Thoracic aorta (tissue), 2 donors: Measurements from ENCODE around the gene PTPRS. TPM values are rescaled to one million over a fixed set of nuclear protein-coding genes. Genes with fewer than 3 reads are reported as not detected.
A peak's percentile ranks its signal among the peaks of the same experiment; 100 is the strongest.

Experiments used
- ATAC-seq: fragments of 150-250 bp; one replicate; pipeline ENCODE4 v1.8.0; 2017; ENCODE audit warnings: low read depth; ENCODE audit not compliant: insufficient number of reproducible peaks, low FRiP score
- DNase-seq: peaks from one replicate; pipeline ENCODE4 v3.0.0-alpha.2; 2020; ENCODE audit warnings: low spot score
- H3K27ac ChIP-seq, 2 donors: fragments of 200-600 bp; sonication (generic); 1 replicate in 1 of 2; 2 replicates in 1 of 2; pipeline ENCODE4 v1.5.1; 2016; ENCODE audit warnings: mild to moderate bottlenecking in 2 of 2, moderate library complexity in 2 of 2
- H3K27me3 ChIP-seq: fragments of 200-600 bp; sonication (generic); replicated peaks from 2 replicates; pipeline ENCODE4 v1.6.0; 2016; ENCODE audit warnings: mild to moderate bottlenecking; ENCODE audit not compliant: insufficient read depth
- H3K36me3 ChIP-seq: fragments of 200-600 bp; sonication (generic); one replicate; pipeline ENCODE4 v1.5.1; 2016
- H3K4me1 ChIP-seq, 2 donors: fragments of 200-600 bp; sonication (generic); 1 replicate in 1 of 2; 2 replicates in 1 of 2; pipeline versions ENCODE4 v1.5.1 to v1.6.0; 2016; ENCODE audit warnings: low read depth in 2 of 2, mild to moderate bottlenecking in 1 of 2; ENCODE audit not compliant: control insufficient read depth in 1 of 2
- H3K4me3 ChIP-seq: fragments of 200-600 bp; sonication (generic); 2 replicates; pipeline ENCODE4 v1.5.1; 2016; ENCODE audit warnings: mild to moderate bottlenecking
- H3K9me3 ChIP-seq: fragments of 200-600 bp; sonication (generic); 2 replicates; pipeline ENCODE4 v1.5.1; 2016
- CTCF ChIP-seq: fragments of 200-600 bp; sonication (generic); IDR thresholded peaks from one replicate; pipeline ENCODE4 v1.5.1; 2019; ENCODE audit warnings: antibody characterized with exemption
- total RNA-seq, 2 donors: library from RNA; depleted of rRNA; stranded (reverse); fragments of >200 nt; gene quantifications; one replicate each; pipeline versions ENCODE4 v1.1.0 to v1.2.3, GENCODE V29; 2016

The PTPRS gene
- total RNA-seq, 2 donors from 2014 or later = 272 to 356 TPM

DNA sequence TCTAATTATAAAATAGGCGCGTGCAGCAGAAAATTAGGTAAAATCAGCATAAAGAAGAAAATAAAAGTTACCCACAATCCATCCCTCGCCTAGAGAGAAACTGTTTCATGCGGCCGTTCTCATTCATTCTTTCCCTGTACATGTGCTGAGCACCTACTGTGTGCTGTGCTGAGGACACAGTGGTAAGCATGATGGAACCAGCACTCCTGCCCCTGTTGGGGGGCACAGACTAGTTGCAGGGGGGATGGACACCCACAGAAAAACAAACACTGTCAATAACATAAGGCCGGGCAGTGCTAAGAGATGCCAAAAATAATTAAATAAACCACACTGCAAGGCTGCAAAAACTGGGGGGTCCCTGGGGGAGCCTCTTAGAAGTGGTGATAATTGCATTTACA lies 43.3 kb downstream of the PTPRS start:
- H3K4me3 ChIP-seq = no peak overlapping the region
- no peak for ATAC-seq

GRCh38 chr19:5296457-5297271 lies 43.9 kb downstream of the PTPRS start:
- DNase-seq = no peak
- Histone ChIP-seq H3K27ac (no peak overlapping the region), H3K27me3 (no peaks in the 10 kb centered on the region), H3K4me1 (peaks cover 9 to 16% of the 10 kb centered on the region in 2 donors), H3K9me3 (no peaks in the 10 kb centered on the region), H3K36me3 (no peaks in the 10 kb centered on the region), H3K4me3 (no peak overlapping the region)
- no peak for TF ChIP-seq CTCF
- no peak for ATAC-seq

More for the DNA sequence above, 43.3 kb downstream of the PTPRS start:
- H3K9me3 ChIP-seq = no peaks in the 10 kb centered on the region
- H3K36me3 ChIP-seq = no peaks in the 10 kb centered on the region
- no peak for DNase-seq
- no peak for TF ChIP-seq CTCF
- no peak overlapping the region for H3K27ac ChIP-seq
- no peaks in the 10 kb centered on the region for H3K27me3 ChIP-seq
- peaks cover 3 to 10% of the 10 kb centered on the region in 2 donors for H3K4me1 ChIP-seq

GRCh38 chr19:5296021-5296420 lies 44.6 kb downstream of the PTPRS start:
- no peak for TF ChIP-seq CTCF
- no peak overlapping the region for H3K4me3 ChIP-seq
- H3K9me3 ChIP-seq = no peaks in the 10 kb centered on the region
- ATAC-seq = no peak
- DNase-seq = no peak
- H3K4me1 ChIP-seq = peaks cover 11 to 23% of the 10 kb centered on the region in 2 donors
- no peaks in the 10 kb centered on the region for H3K36me3 ChIP-seq
- no peak overlapping the region for H3K27ac ChIP-seq
- no peaks in the 10 kb centered on the region for H3K27me3 ChIP-seq

DNA sequence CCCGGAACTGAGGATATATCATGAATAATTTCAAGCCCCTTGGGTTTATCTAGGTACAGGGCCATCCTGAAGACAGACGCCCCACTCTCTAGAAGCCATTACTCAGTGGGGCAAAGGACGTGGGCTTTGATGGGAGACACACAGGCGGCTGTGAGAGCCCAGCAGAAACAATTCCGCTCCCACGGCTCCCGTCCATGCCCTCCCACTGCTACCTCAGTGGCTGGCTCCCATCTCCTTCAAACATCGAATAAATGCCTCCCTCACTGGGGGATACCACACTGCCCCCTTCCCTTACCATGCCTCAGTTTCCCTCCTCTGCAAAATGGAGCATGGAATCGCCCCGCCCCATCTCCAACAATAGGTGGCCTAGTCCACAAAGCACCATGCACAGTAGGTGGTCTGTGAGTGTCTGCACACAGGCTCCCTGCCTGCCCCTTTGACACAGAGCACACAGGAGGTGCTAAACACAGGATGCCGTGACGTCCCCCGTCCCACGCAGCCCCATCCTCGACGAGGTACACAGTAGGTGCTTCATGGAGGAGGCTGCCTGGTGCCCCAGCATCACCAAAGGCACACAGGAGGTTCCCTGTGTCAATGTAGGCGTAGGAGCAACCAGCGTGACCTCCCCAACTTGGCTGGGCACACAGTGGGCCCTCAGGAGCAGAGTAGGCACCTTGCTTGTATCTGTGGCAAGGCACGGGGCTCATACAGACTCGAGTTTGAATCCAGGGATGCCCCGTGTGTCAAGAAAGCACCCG lies 46.0 kb downstream of the PTPRS start:
- H3K27ac ChIP-seq = no peak overlapping the region
- no peak for ATAC-seq

More for the DNA sequence above, 46.0 kb downstream of the PTPRS start:
- TF ChIP-seq CTCF = no peak
- H3K27me3 ChIP-seq = no peaks in the 10 kb centered on the region
- no peaks in the 10 kb centered on the region for H3K36me3 ChIP-seq
- DNase-seq = no peak
- H3K4me3 ChIP-seq = peak overlapping the region; percentile 77
- peaks cover 11 to 37% of the 10 kb centered on the region in 2 donors for H3K4me1 ChIP-seq
- no peaks in the 10 kb centered on the region for H3K9me3 ChIP-seq
